ENCODE results near the gene SULT6B1.

DNA sequence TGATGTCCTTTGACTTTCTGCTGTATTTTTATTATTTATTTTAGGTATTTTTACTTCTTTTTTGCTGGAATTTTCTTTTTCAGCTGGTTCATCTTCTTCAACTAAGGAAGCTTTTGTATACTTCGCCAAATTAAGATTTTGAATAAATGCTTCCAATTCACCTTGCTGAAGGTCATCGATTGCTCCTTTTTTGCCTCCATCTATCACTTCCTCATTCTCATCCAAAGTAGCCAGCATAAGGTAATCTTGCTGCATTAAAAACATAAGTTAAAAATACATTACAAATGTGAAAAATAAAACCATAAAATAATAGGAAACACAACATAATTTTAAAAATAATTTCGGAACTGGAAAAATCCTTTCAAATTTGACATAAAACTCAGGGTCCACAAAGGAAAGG is 40.3 kb upstream of the SULT6B1 start:
- TF ChIP-seq, protein P1, sequence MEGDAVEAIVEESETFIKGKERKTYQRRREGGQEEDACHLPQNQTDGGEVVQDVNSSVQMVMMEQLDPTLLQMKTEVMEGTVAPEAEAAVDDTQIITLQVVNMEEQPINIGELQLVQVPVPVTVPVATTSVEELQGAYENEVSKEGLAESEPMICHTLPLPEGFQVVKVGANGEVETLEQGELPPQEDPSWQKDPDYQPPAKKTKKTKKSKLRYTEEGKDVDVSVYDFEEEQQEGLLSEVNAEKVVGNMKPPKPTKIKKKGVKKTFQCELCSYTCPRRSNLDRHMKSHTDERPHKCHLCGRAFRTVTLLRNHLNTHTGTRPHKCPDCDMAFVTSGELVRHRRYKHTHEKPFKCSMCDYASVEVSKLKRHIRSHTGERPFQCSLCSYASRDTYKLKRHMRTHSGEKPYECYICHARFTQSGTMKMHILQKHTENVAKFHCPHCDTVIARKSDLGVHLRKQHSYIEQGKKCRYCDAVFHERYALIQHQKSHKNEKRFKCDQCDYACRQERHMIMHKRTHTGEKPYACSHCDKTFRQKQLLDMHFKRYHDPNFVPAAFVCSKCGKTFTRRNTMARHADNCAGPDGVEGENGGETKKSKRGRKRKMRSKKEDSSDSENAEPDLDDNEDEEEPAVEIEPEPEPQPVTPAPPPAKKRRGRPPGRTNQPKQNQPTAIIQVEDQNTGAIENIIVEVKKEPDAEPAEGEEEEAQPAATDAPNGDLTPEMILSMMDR (optimal IDR thresholded peaks at IDR 0.05 in 1 of 3, IDR thresholded peaks at IDR 0.05 in 1 of 3, conservative IDR thresholded peaks at IDR 0.05 in 1 of 3; ENCODE audit: extremely low read depth in 1 of 3, insufficient read depth in 2 of 3, low read length in 3 of 3) = no peak
- no peak for TF ChIP-seq EZH2 (IDR thresholded peaks at IDR 0.05; ENCODE audit: low read length)

Data from keratinocyte (primary cell).